ENCODE measurements around the gene NOTCH3.

Gene NOTCH3

DNA sequence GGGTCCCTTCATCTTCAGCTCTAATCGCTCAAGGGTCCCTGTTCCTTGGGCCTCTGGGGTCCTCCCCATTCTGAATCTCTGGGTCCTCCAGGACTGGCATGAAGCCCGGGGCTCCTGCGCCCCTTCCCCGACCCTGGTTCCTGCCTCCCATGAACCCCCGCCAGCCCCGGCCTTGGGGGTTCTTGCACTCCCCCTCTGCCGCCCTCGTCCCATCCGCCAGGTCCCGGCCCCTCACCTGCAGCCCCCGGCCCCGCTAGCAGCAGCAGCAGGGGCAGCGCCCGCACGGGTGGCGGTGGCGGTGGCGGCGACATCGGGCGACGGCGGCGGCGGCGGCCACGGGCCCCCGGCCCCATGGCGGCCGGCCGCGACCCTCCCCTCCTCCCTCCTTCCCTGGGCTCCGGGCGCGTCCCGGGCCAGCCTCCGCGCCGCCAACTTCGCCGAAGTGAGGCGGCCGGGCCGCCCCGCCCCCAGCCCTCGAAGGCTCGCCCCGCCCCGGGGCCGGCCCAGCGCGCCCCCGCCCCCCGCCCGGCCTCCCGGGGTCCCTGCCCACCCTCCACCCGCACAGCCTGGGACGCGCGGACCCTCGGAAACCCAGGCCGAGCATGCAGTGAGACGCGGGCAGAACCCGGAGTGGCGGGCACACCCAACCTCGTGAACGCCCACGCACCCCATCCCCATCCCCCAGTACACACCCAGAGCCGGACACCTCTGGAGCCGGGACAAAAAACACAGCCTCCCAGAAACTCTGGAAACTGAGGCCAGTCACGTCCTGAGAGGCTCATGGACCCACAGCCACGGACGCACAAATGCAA, at the start of gene NOTCH3:
NOTCH3 (minus strand) TSS at position 443 of the 812 bp plus-strand sequence; CDS start at position 353, 90 bp downstream.
- no peak for DNase-seq

DNA sequence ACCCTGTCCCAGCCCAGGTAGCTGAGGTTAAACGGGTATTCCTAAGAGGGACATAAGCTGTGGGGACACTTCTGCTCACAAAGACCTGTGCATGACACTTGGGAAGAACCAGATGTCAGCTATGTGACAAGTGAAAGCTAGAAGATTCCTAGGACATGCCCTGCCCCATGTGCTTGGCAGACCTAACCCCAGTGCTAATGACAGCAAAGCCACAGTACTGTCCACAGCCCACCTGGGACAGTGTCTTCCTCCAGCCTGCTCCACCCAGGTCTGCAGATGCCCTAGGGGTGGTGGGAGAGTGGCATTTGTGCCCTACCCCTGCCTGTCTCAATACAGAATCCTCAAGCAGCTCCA, 49.8 kb upstream of the NOTCH3 start:
- no peak for DNase-seq

DNA sequence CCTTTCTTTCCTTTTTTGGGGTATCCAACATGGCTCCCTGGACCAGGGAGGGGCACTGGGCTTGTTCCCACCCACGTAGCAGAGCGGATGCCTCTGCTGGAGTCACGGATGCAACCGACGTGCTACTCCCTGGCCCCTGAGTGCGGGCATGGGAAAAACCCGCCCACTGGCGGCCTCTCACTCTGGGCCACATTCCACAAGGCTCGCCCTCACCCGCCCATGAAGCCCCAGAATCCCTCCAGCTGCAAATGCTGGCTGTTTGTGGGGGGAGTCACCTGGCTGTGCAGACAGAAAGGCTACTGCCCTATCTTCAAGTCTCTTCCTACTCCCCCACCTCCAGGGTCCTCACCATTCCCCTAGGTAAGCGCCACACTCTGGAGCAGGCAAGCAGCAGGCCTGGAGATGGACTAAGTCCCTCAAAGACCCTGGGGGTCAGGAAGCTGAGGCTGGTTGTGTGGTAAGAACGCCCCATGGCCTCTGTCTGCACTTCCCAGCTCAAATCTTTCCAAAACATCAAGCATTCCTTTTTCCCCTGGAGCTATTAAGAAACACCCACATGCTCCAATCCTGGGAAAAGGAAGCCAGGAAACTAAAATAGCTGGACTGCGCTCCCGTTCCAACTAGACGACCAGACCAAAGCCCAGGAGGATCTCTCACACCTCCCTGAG, 49.3 kb upstream of the NOTCH3 start:
- DNase-seq = no peak

DNA sequence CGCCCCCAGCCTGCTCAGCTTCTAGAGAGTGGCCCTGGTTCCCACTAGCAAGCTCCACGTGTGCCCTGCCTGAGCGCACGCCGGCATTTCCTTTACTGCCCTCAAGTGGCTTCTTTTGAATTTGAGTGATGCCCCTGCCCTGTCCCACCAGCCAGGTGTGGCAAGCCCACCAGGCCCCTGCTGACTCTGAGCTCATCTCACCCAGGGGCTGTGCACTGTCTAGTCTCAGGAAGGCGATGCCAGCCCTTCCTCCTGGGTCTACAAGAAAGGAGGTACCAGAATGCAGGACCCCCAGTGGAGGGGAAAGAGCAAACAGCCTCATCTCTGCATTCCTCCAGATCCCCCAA, 48.7 kb upstream of the NOTCH3 start:
- no peak for DNase-seq

DNA sequence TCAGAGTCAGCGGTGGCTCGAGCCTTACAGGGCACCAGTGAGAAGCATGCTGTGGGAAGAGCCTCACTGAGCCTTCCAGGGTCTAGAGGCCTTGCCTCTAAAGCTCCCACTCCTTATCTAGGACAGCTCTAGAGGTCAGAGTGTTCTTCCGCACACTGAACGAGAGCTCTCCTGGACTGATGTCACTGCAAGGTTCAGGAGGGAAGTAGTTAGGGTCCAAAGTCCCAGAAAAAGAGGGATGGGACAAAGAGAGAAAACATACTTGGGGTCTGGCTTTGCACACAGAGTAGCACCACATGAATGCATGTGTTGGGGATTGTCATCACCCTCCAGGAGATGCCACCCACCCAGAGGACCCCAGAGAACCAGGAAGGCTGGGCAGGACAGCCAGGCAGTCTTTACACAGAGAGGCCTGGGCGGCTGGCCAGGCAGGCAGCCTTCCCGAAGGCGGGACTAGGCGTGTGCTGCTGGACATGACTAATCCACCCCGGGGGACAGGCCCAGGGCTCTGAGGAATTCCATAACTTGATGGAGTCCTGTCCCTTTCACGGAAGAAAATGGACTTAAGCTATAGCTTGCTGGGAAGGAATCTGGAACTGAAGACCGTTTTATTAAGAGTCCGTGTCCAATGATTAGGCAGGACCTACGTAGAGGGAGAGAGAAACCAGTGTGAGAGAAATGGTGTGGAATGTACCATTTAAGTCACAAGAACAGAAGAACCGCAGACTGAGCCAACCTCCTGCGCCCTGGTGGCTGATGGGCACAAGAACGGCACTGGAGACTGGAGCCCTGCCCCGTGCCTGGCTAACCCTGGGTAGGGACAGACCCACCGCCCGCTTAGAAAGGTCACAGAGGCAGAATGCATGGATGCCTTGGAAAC, 48.1 kb upstream of the NOTCH3 start:
- no peak for DNase-seq

DNA sequence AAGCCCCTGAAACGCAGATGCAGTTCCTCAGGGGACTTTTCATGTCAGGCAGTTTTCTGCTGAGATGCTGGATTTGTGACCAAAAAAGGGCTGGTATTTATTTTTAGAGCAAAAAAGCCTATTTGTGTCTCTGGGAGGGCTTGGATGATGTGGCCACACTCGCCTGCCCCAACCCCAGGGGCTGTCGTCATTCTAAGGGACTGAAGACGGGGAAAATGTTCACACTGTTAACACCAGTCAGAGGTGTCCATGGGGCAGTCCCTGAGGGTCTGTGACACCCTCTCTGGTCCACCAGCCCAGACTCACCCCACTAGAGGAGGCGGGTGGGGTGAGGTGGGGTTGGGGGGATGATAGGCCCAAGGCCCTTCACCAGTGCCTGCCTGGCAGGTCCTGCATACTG, 47.3 kb upstream of the NOTCH3 start:
- DNase-seq = no peak

DNA sequence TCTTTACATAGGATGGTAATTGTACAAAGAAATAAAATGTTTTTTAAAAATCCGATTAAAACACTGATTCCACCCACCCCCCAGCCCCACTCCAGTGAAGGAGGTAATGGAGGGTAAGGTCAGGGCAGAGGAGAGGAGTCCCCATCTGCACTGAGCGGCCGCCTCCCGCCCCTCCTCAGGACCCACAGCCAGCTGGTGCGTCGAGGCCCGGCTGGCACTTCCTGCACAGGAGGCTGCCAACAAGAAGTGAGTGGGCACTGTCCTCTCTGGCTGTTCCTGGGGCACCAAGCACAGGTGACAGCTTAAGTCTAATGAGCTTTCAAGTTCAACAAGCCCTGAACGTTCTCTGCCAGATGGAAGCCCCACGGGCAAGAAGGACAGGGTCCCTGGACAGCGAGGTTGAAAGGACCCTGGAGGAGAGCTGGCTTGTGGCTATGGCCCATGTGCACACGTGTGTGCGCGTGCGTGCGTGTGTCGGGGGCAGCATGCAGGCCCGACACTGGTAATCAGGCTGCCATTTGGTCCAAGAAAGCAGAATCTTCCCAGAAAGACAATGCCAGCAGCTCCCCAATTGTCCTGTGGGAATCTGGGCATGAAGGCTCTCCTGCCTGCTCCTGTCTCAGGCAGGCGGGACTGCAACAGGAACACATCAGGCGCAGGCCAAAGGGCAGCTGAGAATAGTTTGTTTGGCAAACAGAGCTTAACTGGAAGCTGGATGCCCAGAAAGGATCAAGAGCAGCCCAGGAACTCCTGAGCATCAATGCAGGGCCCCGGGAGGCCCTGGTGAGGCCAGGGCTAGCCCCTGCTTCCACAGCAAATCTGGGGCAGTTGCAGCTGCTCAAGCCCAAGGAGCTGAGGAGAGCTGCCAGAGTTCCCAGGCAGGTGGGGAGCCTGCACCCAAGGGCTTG, 46.6 kb upstream of the NOTCH3 start:
- no peak for DNase-seq

DNA sequence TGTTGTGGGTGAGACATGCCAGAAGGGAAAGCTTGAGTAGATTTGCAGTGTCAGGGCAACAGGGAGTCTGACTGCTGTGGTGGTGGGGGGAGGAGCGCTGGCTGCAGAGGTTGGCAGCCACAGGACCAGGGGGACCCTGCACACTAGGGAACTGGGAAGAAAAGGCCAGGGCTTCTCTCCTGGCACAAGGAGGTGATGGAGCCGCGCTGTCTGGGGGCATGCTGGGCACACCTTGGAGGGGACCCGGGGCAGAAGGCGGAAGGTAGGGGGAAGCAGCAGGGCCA, 45.3 kb upstream of the NOTCH3 start:
- DNase-seq = no peak

DNA sequence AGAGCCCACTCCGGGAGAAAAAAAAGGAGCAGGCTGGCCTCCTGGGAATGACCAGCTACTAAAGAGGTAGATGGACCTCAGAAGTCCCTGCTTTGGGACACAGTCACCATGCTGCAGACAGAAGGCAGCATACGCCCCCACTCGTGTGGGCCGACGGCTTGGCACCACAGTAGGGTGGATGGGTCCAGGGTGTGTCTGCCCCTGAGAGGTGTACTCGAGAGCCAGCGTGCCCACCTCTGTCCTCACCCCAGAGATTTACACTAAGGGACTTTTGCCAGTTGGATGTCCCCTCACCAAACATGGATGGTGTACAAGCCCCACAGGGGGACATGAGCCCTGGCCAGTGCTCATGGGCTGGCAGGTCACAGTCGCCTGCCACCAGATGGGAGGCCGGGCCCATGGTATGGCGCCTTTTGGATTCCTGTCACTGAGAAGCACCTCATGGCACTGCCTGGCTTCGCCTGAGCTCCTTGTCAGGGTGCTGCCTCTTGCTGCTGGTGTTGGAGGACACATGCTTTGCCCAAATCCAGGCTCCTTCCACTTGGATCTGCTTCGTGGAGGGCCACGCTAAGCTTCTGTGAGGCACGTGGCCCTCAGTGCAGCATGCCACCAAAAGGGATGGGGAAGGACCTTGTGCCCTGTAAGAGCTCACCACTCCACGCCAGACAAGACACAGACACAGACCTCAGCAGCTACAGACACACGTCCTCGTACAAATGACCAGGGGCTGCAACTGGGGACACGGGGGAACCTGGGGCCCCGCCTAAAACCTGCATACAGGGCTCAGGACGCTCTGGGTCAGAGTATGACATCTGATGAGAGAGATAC, 44.8 kb upstream of the NOTCH3 start:
- DNase-seq = no peak

DNA sequence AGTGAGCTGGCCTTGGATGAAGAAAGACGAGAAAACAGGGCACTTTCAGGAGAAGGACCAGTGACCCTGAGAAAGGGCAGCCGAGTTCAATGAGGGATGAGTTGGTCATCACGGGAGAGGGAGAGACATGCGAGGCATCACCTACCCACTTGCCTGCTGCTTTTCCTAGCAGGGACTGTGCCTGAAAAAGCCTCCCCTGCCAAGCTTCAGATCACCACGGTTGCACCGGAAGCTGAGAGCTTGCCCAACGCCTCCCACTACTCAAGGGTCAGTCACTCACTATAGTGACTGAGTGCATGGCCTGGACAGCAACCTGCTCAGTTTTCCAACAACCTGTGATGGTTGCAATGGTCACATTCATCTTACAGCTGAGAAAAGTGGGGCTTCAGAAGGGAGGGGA, 44.0 kb upstream of the NOTCH3 start:
- DNase-seq = no peak

DNA sequence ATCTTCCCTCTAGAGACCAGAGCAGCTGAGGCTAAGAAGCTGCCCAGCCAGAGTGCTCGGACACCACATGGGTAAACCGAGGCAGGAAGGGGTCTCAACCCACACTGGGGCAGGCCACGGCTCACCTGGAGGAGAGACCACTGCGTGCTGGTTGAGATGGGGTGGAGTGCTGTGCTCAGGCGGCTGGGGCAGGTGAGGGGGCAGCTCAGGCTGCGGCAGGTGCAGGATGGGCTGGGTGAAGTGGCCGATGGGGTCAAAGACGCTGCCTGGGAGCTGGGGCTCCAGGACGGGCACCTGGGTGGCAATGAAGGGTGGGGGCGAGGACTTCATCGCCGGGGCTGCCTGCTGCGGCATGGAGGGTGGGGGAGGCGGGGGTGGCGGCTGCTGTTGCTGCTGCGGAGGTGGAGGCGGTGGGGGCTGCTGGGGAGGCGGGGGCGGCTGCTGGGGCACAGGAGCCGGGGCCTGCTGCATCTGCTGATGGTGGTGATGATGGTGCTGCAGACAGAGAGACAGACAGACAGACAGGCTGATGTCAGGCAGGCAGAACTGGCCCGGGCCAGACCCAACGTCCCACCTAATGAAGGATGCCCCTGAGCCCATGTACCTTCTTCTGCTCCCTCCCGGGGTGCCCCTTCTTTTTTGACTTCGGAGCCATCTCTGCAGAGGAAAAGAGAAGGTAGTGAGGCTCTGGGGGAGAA, 43.5 kb upstream of the NOTCH3 start:
- no peak for DNase-seq

DNA sequence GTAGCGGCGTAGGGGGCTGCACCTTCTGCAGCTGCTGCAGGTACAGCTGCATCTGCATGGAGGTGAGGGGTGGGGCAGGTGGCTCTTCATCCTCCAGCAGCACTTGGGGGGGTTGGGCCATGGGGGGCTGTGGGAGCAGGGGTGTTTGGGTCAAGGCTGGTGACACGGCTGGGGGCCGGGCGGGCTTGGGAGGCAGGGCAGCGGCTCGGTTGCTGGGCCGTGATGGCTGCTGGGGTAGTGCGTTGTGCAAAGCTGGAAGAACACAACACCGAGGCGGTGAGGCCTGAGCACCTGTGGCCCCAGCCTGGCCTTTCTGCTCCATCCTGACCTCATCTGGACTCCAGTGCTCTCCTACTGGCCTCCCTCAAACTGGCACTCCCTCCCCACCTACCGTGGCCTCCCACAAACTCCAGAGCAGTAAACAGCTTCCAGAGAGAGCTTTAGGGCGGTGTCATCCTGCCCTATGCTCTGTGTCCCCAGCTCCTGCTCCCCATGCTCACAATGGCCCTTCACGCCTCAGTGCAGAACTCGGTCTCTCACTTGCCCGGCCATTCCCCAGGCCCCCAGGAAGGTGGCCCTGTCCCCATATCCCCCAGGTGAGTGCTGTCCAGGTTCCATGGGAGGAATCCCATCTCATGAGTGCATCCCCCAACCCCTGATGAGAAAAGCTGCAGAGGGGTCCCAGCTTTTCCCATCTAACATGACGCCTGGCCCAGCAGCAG, 42.6 kb upstream of the NOTCH3 start:
- no peak for DNase-seq

DNA sequence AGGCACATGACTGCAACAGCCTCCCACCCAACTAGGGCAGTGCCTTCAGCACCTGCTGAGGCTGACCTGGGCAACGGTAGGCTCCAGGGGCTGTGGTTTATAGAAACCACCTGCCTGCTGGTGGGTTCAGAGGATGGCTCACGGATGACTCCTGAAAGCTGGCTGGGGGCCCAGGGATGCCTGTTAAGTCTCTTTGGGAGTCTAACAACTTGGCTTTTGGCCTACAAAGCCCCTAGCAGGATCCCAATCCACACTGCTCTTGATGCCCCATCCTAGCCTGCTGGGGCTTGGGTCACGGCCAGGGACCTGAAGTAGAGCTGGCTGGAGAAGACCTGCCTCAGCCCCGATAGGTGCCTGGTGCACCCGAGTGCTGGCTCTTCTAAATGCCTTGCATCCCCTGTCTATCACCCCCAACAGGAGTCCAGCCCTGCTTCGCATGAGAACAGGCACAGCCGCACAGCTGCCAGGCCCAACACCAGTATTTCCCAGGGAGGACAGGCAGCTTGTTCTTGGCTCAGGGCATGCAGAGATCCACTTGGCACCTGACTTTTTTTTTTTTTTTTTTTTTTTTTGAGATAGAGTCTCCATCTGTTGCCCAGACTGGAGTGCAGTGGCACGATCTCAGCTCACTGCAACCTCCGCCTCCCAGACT, 40.6 kb upstream of the NOTCH3 start:
- no peak for DNase-seq

DNA sequence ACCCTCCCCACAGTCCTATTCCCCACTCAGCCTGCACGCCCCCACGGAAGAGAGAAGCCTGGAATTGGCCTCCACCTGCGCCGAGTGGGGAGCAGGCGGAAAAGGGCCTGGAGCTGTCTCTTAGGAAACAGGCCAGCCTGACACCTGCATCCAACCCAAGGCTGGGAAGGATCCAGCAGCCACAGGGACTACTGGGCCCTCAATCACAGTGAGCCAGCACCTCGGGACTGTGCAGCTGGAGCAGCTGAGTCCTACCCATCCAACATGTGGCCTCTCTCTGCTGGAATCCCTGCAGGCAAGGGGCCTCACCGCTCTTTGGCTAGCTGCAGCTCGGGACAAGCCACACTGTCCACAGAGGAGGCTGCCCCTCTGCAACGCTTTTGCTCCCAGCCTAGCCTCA, 39.7 kb upstream of the NOTCH3 start:
- no peak for DNase-seq

DNA sequence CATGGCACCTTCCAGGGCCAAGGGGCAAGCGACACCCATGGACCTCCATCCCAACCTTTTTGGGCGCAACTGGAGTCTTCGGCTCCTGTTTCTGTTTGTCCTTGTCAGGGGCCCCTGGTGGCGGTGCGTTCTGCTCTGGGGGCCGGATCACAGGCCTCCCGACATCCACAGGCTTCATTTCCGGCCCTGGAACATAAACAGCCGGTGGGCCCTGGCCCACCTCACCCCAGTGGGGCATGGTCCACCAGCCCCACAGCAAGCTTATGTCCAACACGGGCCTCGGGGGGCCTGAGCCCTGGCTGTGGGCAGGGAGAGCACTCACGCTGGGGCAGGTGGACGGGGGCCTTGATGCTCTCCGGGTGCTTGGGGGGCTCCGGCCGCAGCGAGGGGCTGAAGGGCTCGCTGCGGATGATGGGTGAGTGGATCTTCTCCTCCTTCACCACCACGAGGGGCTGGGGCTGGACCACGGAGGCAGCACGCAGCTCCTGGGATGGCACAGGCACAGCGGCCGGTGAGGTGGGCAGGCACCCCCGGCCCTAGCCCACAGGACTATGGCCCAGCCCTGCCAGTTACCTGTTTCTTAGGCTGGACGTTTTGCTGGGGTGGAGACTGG, 38.6 kb upstream of the NOTCH3 start:
- no peak for DNase-seq

DNA sequence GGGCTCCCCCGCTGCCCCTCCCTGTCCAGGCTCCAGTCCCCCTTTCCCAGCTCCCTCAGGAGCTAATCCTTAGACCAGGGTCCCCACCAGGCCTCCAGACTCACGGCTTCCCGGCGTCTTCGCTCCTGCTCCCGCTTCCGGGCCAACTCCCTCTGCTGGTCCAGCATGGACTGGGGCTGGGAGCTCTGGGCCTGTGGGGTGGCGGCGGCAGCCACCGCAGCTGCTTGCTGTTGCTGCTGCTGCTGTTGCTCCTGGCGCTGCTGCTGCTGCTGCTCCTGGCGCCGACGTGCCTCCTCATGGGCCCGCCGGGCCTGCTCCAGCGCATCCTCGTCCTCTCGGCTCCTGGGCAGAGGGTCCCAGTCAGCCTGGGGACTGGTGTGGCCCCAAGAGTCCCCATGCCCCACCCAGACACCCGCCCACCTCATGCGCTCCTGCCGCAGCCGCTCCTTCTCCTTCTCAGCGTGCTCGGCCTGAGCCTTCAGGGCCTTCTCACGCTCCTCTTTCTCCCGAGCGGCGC, 37.9 kb upstream of the NOTCH3 start:
- no peak for DNase-seq

DNA sequence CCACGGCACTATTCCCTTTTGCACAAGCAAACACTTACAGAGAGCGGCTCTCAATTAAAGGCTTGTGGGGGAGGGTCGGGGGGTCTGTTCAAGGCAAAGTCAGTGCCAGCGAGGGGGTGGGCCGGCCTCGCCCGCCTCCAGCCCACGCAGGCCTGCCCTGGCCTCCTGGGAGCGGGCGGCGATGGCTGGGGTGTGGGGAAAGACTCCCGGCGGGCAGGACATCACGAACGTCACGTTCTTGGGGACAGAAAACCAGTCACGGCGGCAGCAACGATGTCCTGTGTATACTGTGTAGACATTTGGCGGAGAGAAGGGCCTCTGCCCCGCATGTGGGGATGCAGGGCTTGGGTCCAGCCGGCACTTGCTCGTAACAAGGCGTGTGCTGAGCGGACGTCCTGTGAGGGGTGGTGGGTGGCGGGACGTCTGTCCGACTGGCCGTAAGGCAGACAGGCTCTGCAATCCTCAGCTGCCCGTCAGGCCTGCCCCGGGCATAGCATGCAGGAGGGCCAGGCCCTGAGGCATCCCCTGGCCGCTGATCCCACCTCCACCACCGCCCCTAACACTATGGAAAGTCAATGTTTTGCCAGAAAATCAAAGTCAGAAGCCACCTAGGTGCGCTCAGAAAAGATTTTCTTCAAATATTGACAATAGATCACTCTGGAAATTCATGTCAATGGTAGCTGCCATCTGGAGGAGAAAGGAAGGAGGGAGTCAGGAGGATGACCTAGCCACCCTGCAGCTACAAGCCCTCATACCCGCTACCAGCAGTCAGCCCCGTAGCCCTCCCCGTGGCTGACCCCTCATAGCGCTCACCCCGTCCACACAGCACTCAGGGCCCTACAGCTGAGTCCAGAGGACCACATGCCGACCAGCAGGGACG, 37.2 kb upstream of the NOTCH3 start:
- no peak for DNase-seq

DNA sequence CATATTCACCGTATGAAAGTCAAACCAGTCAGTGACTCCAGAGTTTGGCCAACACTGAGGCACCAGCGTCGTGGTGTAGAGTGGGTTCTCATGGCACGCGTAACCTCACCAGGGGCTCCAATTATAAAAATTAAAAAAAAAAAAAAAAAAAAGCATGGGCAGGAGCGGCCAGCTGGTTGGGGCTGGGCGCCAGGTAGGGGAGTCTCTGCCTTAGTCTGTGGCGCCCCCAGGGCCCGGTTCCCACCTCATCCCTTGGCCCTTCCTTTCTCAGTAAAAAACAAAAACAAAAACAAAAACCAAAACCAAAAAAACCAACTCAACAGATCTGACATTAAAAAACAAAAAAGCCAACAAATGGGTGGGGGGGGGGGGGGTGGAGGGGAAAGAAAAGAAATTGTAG, 36.1 kb upstream of the NOTCH3 start:
- no peak for DNase-seq
